ENCODE results near the gene P2RX4.

- TF ChIP-seq CTCF (IDR thresholded peaks at IDR 0.05; ENCODE audit: insufficient read depth, low read length) = no peak
- no peak for TF ChIP-seq REST (IDR thresholded peaks at IDR 0.05; ENCODE audit: insufficient replicate concordance, low read depth)
- no peak for TF ChIP-seq POLR2AphosphoS5 (IDR thresholded peaks at IDR 0.05; ENCODE audit: low read depth)
Measured at GRCh38 chr12:121252712-121253345, 42.9 kb downstream of the P2RX4 start.
